Measurements from ENCODE around the gene ZHX3.

- TF ChIP-seq CTCF (IDR thresholded peaks at IDR 0.05 in 4 of 5, conservative IDR thresholded peaks at IDR 0.05 in 1 of 5) (no peak), POLR2A (IDR thresholded peaks at IDR 0.05) (no peak)
Measured at GRCh38 chr20:41276317-41276751, 41.2 kb downstream of the ZHX3 start.
